Neural cell (in vitro differentiated cells): ENCODE measurements around the gene MYRF.

Source experiments
- CTCF ChIP-seq: fragments of 450-650 bp; IDR thresholded peaks from 2 replicates; pipeline ENCODE4 v1.5.1; 2014; ENCODE audit warnings: antibody characterized with exemption, mild to moderate bottlenecking, moderate library complexity; ENCODE audit not compliant: poor library complexity, severe bottlenecking
- EZH2 ChIP-seq: fragments of 200-600, 300-800 bp; shearing (Covaris generic), sonication (generic); IDR thresholded peaks from 2 replicates; pipeline ENCODE4 v1.6.1; 2014; ENCODE audit warnings: antibody characterized with exemption, low read length, borderline replicate concordance, mild to moderate bottlenecking; ENCODE audit not compliant: insufficient read depth, poor library complexity, severe bottlenecking
- SMC3 ChIP-seq: fragments of 450-650 bp; conservative IDR thresholded peaks from 2 replicates; pipeline ENCODE4 v1.6.1; 2014; ENCODE audit warnings: antibody characterized with exemption, mild to moderate bottlenecking, moderate library complexity; ENCODE audit not compliant: poor library complexity

GRCh38 chr11:61803889-61804647 is 51.6 kb downstream of the MYRF start:
- no peak for TF ChIP-seq SMC3
- no peak for TF ChIP-seq EZH2
- no peak for TF ChIP-seq CTCF
